NB4 (cell line): ENCODE data around the gene NFKB1.

ENCODE experiments used
- POLR2A ChIP-seq: IDR thresholded peaks from 2 replicates; pipeline ENCODE4 v1.6.1; 2011; ENCODE audit warnings: mild to moderate bottlenecking; ENCODE audit not compliant: insufficient read length; ENCODE audit errors: extremely low read depth
- TF ChIP-seq, protein P1 (sequence below): IDR thresholded peaks from one replicate; pipeline ENCODE4 v1.5.1; 2012; ENCODE audit warnings: low read depth, low read length
- TF ChIP-seq, protein P2 (sequence below): IDR thresholded peaks from 2 replicates; pipeline ENCODE4 v1.6.1; 2011; ENCODE audit warnings: low read depth, low read length

DNA sequence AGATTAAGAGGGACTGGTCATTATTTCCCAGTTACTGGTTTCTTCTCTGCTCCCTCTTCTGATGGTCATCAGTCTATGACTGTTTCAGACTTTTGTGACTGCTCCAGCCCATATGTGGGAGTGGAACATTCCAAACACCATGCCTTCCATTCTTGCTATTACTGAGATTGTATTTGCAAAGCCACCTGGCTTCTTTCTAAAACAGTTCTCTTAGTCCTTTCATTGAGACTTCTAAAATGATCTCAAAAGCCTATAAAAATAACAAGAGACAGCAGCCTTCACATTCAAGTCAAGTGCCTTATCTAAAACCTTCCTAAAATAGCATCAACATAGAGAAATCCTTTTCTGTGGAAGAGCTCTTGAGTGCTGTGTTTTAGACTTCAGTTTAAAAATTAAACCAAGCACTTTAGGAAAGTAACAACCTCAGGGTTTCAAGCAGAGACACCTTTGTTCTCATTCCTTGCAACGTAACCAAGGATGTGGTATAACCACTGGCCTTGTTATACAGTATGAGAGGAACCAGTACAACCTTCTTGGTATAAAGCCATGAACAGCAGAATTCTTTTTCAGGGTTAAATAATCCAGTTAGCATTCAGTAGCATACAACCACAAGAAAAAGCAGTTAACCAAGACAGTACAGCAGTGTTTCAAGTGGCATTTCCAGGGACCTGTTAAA is 97.1 kb downstream of the NFKB1 start:
- TF ChIP-seq, protein P1, sequence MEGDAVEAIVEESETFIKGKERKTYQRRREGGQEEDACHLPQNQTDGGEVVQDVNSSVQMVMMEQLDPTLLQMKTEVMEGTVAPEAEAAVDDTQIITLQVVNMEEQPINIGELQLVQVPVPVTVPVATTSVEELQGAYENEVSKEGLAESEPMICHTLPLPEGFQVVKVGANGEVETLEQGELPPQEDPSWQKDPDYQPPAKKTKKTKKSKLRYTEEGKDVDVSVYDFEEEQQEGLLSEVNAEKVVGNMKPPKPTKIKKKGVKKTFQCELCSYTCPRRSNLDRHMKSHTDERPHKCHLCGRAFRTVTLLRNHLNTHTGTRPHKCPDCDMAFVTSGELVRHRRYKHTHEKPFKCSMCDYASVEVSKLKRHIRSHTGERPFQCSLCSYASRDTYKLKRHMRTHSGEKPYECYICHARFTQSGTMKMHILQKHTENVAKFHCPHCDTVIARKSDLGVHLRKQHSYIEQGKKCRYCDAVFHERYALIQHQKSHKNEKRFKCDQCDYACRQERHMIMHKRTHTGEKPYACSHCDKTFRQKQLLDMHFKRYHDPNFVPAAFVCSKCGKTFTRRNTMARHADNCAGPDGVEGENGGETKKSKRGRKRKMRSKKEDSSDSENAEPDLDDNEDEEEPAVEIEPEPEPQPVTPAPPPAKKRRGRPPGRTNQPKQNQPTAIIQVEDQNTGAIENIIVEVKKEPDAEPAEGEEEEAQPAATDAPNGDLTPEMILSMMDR: no peak
- no peak for TF ChIP-seq POLR2A
- TF ChIP-seq, protein P2, sequence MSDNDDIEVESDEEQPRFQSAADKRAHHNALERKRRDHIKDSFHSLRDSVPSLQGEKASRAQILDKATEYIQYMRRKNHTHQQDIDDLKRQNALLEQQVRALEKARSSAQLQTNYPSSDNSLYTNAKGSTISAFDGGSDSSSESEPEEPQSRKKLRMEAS: no peak
